Neural cell (in vitro differentiated cells): Measurements from ENCODE around the gene ICAM3. TPM values are rescaled to one million over a fixed set of nuclear protein-coding genes. Genes with fewer than 3 reads are reported as not detected.
A peak's percentile ranks its signal among the peaks of the same experiment; 100 is the strongest.

ENCODE experiments used
- H2AFZ ChIP-seq: fragments of 200-600, 300-800 bp; sonication (generic), shearing (Covaris generic); 2 replicates; pipeline ENCODE4 v1.6.0; 2014; ENCODE audit warnings: low read depth, mild to moderate bottlenecking, antibody characterized with exemption, low read length, moderate library complexity
- H3F3A ChIP-seq: fragments of 200-600 bp; shearing (Covaris generic); 2 replicates; pipeline ENCODE4 v1.6.1; 2016; ENCODE audit warnings: mild to moderate bottlenecking, moderate library complexity, mixed read lengths, antibody characterized with exemption, low read length; ENCODE audit not compliant: insufficient read depth, poor library complexity, severe bottlenecking
- H3K27ac ChIP-seq: fragments of 200-600, 300-800 bp; sonication (generic), shearing (Covaris generic); 2 replicates; pipeline ENCODE4 v1.5.1; 2014; ENCODE audit warnings: mild to moderate bottlenecking, low read length, moderate library complexity
- H3K27me3 ChIP-seq: fragments of 300-800, 200-600 bp; sonication (generic), shearing (Covaris generic); 2 replicates; pipeline ENCODE4 v1.6.0; 2014; ENCODE audit warnings: mild to moderate bottlenecking, low read depth, low read length, moderate library complexity; ENCODE audit not compliant: insufficient read depth
- H3K36me3 ChIP-seq: fragments of 300-800, 200-600 bp; sonication (generic), shearing (Covaris generic); 2 replicates; pipeline ENCODE4 v1.5.1; 2014; ENCODE audit warnings: mild to moderate bottlenecking, antibody characterized with exemption, low read length, moderate library complexity; ENCODE audit not compliant: insufficient read depth
- H3K4me2 ChIP-seq: fragments of 300-800, 200-600 bp; sonication (generic), shearing (Covaris generic); 2 replicates; pipeline ENCODE4 v1.6.0; 2014; ENCODE audit warnings: mild to moderate bottlenecking, low read length
- H3K4me3 ChIP-seq: fragments of 300-800, 200-600 bp; sonication (generic), shearing (Covaris generic); 2 replicates; pipeline ENCODE4 v1.5.1; 2014; ENCODE audit warnings: mild to moderate bottlenecking, low read length, moderate library complexity
- H3K79me2 ChIP-seq: fragments of 200-600 bp; shearing (Covaris generic); replicated peaks from 2 replicates; pipeline ENCODE4 v1.6.0; 2014; ENCODE audit warnings: mild to moderate bottlenecking, low read length, moderate library complexity; ENCODE audit not compliant: insufficient read depth
- H3K9ac ChIP-seq: fragments of 300-800, 200-600 bp; sonication (generic), shearing (Covaris generic); 2 replicates; pipeline ENCODE4 v1.6.1; 2016; ENCODE audit warnings: mild to moderate bottlenecking, low read length, mixed read lengths
- H3K9me2 ChIP-seq: fragments of 200-600 bp; shearing (Covaris generic); 2 replicates; pipeline ENCODE4 v1.6.1; 2016; ENCODE audit warnings: mild to moderate bottlenecking, low read length, mixed read lengths; ENCODE audit not compliant: insufficient read depth
- H3K9me3 ChIP-seq: fragments of 200-600, 300-800 bp; sonication (generic), shearing (Covaris generic); 2 replicates; pipeline ENCODE4 v1.6.1; 2016; ENCODE audit warnings: mild to moderate bottlenecking, mixed run types, low read length, moderate library complexity, mixed read lengths
- H4K20me1 ChIP-seq: fragments of 200-600 bp; shearing (Covaris generic); 2 replicates; pipeline ENCODE4 v1.6.1; 2016; ENCODE audit warnings: mild to moderate bottlenecking, mixed run types; ENCODE audit not compliant: insufficient read depth
- EP300 ChIP-seq: fragments of 450-650 bp; conservative IDR thresholded peaks from 2 replicates; pipeline ENCODE4 v1.6.1; 2014; ENCODE audit warnings: antibody characterized with exemption, mild to moderate bottlenecking, moderate library complexity; ENCODE audit not compliant: poor library complexity, severe bottlenecking
- EZH2 ChIP-seq: fragments of 200-600, 300-800 bp; shearing (Covaris generic), sonication (generic); IDR thresholded peaks from 2 replicates; pipeline ENCODE4 v1.6.1; 2014; ENCODE audit warnings: antibody characterized with exemption, low read length, borderline replicate concordance, mild to moderate bottlenecking; ENCODE audit not compliant: insufficient read depth, poor library complexity, severe bottlenecking
- MXI1 ChIP-seq: fragments of 450-650 bp; conservative IDR thresholded peaks from 2 replicates; pipeline ENCODE4 v1.6.1; 2014; ENCODE audit warnings: antibody characterized with exemption, mild to moderate bottlenecking; ENCODE audit not compliant: poor library complexity, severe bottlenecking
- POLR2AphosphoS5 ChIP-seq: IDR thresholded peaks from 2 replicates; pipeline ENCODE4 v1.6.1; 2012
- RAD21 ChIP-seq: fragments of 450-650 bp; conservative IDR thresholded peaks from 2 replicates; pipeline ENCODE4 v1.6.1; 2014; ENCODE audit warnings: antibody characterized with exemption, mild to moderate bottlenecking, moderate library complexity
- SMC3 ChIP-seq: fragments of 450-650 bp; conservative IDR thresholded peaks from 2 replicates; pipeline ENCODE4 v1.6.1; 2014; ENCODE audit warnings: antibody characterized with exemption, mild to moderate bottlenecking, moderate library complexity; ENCODE audit not compliant: poor library complexity
- TAF1 ChIP-seq: IDR thresholded peaks from 2 replicates; pipeline ENCODE4 v1.6.1; 2012; ENCODE audit warnings: low read depth
- polyA minus RNA-seq: library from RNA; depleted of rRNA, polyadenylated mRNA; stranded (reverse); fragments of >200 nt; gene quantifications from 2 replicates; pipeline ENCODE4 v1.2.3, GENCODE V29; 2014
- polyA plus RNA-seq: library from polyadenylated mRNA; depleted of rRNA; stranded (reverse); fragments of >200 nt; gene quantifications from 2 replicates; pipeline ENCODE4 v1.2.3, GENCODE V29; 2014
- TF ChIP-seq, protein P1 (sequence below): fragments of 450-650 bp; IDR thresholded peaks from 2 replicates; pipeline ENCODE4 v1.5.1; 2014; ENCODE audit warnings: antibody characterized with exemption, mild to moderate bottlenecking, moderate library complexity; ENCODE audit not compliant: poor library complexity, severe bottlenecking
- TF ChIP-seq, protein P2 (sequence below): IDR thresholded peaks from 2 replicates; pipeline ENCODE4 v1.6.1; 2012; ENCODE audit warnings: borderline replicate concordance

ICAM3 gene, protein sequence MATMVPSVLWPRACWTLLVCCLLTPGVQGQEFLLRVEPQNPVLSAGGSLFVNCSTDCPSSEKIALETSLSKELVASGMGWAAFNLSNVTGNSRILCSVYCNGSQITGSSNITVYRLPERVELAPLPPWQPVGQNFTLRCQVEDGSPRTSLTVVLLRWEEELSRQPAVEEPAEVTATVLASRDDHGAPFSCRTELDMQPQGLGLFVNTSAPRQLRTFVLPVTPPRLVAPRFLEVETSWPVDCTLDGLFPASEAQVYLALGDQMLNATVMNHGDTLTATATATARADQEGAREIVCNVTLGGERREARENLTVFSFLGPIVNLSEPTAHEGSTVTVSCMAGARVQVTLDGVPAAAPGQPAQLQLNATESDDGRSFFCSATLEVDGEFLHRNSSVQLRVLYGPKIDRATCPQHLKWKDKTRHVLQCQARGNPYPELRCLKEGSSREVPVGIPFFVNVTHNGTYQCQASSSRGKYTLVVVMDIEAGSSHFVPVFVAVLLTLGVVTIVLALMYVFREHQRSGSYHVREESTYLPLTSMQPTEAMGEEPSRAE
- polyA plus RNA-seq (0.53 and 1.9 TPM in 2 replicates), polyA minus RNA-seq (0.49 TPM in 1 of 2 replicates, not detected in the other)

DNA sequence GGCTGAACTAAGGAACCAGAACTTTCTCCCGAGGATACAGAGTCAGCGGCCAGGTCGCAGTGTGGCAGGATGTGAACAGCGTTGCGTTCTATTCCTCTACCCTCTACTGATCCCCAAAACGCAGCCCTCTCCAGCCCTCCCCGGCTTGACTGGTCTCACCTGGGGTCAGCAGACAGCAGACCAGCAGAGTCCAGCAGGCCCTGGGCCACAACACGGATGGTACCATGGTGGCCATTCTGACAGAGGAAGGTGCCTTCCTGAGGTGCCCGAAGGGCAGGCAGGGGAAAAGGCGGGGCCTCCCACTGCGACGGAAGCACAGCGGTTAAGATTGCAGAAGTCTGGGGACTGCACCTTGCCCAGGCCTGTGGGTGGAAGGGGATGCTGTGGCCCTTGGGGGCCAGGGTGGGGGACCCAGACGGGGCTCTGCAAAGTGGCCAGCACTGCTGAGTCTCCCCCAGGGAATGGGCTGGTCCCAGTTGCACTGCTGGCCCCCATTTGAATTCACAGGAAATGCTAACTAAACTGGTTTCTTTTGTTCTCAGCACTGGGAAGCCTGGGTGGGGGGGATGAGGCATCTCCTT, at the start of gene ICAM3:
TSS of gene ICAM3 (minus strand) at position 245 of the 581 bp plus-strand sequence. CDS start at position 235, 10 bp downstream.
- TF ChIP-seq, protein P1, sequence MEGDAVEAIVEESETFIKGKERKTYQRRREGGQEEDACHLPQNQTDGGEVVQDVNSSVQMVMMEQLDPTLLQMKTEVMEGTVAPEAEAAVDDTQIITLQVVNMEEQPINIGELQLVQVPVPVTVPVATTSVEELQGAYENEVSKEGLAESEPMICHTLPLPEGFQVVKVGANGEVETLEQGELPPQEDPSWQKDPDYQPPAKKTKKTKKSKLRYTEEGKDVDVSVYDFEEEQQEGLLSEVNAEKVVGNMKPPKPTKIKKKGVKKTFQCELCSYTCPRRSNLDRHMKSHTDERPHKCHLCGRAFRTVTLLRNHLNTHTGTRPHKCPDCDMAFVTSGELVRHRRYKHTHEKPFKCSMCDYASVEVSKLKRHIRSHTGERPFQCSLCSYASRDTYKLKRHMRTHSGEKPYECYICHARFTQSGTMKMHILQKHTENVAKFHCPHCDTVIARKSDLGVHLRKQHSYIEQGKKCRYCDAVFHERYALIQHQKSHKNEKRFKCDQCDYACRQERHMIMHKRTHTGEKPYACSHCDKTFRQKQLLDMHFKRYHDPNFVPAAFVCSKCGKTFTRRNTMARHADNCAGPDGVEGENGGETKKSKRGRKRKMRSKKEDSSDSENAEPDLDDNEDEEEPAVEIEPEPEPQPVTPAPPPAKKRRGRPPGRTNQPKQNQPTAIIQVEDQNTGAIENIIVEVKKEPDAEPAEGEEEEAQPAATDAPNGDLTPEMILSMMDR: no peak
- no peak for TF ChIP-seq RAD21
- TF ChIP-seq SMC3: no peak
- TF ChIP-seq EP300: no peak
- no peak for TF ChIP-seq TAF1
- TF ChIP-seq MXI1: no peak
- TF ChIP-seq, protein P2, sequence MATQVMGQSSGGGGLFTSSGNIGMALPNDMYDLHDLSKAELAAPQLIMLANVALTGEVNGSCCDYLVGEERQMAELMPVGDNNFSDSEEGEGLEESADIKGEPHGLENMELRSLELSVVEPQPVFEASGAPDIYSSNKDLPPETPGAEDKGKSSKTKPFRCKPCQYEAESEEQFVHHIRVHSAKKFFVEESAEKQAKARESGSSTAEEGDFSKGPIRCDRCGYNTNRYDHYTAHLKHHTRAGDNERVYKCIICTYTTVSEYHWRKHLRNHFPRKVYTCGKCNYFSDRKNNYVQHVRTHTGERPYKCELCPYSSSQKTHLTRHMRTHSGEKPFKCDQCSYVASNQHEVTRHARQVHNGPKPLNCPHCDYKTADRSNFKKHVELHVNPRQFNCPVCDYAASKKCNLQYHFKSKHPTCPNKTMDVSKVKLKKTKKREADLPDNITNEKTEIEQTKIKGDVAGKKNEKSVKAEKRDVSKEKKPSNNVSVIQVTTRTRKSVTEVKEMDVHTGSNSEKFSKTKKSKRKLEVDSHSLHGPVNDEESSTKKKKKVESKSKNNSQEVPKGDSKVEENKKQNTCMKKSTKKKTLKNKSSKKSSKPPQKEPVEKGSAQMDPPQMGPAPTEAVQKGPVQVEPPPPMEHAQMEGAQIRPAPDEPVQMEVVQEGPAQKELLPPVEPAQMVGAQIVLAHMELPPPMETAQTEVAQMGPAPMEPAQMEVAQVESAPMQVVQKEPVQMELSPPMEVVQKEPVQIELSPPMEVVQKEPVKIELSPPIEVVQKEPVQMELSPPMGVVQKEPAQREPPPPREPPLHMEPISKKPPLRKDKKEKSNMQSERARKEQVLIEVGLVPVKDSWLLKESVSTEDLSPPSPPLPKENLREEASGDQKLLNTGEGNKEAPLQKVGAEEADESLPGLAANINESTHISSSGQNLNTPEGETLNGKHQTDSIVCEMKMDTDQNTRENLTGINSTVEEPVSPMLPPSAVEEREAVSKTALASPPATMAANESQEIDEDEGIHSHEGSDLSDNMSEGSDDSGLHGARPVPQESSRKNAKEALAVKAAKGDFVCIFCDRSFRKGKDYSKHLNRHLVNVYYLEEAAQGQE: no peak
- TF ChIP-seq POLR2AphosphoS5: no peak
- no peak for TF ChIP-seq EZH2
- Histone ChIP-seq H3K9ac (no peak within 1 kb of the TSS), H3K4me2 (no peak within 1 kb of the TSS), H3K4me3 (no peak within 1 kb of the TSS), H3F3A (no peaks in the 10 kb centered on the region), H3K9me2 (no peaks in the 10 kb centered on the region), H3K9me3 (no peaks in the 10 kb centered on the region), H3K36me3 (no peaks in the 10 kb centered on the region), H3K27ac (no peak within 1 kb of the TSS), H2AFZ (no peak within 1 kb of the TSS), H4K20me1 (no peaks in the 10 kb centered on the region), H3K27me3 (no peaks in the 10 kb centered on the region), H3K79me2 (no peaks in the 10 kb centered on the region)

DNA sequence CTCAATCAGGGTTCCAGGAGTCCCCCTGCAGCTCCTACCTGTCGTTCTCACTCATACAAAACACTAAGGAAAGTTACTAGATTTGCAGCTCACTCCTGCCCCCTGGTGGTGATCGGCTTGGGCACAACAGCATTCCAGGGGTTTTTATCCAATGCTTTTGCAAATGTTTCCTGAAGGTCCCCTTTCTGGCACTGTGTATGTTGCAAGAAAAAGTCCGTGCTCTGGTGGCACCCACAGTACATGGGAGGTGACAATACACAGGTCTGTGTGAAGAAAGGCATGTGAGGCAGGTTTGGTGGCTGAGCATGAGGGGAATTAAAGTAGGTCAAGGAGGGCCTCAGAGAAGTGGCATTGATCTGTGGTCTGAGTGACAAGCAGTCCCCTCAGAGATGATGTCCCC, 49.5 kb upstream of the ICAM3 start:
- no peak overlapping the region for H3K27ac ChIP-seq
- TF ChIP-seq RAD21: peak; percentile 82
- TF ChIP-seq SMC3: peak; percentile 91
- TF ChIP-seq POLR2AphosphoS5: no peak
- TF ChIP-seq, protein P1: peak; percentile 90
- TF ChIP-seq, protein P2: no peak
- TF ChIP-seq MXI1: no peak
- no peaks in the 10 kb centered on the region for H3K79me2 ChIP-seq

More for the DNA sequence above, 49.5 kb upstream of the ICAM3 start:
- H3K9me2 ChIP-seq: no peaks in the 10 kb centered on the region
- H2AFZ ChIP-seq: no peak overlapping the region
- no peak overlapping the region for H3K9ac ChIP-seq
- H3K4me3 ChIP-seq: no peak overlapping the region
- H3K27me3 ChIP-seq: no peaks in the 10 kb centered on the region
- H3K9me3 ChIP-seq: no peaks in the 10 kb centered on the region
- no peak overlapping the region for H3K4me2 ChIP-seq
- no peaks in the 10 kb centered on the region for H3F3A ChIP-seq
- no peaks in the 10 kb centered on the region for H4K20me1 ChIP-seq
- no peaks in the 10 kb centered on the region for H3K36me3 ChIP-seq
